Measurements from ENCODE around the gene CGRRF1. TPM values are rescaled to one million over a fixed set of nuclear protein-coding genes. Genes with fewer than 3 reads are reported as not detected.
A peak's percentile ranks its signal among the peaks of the same experiment; 100 is the strongest.

CGRRF1 gene
- total RNA-seq, 2 experiments from 2014 or later: 34.5 to 42.8 TPM

DNA sequence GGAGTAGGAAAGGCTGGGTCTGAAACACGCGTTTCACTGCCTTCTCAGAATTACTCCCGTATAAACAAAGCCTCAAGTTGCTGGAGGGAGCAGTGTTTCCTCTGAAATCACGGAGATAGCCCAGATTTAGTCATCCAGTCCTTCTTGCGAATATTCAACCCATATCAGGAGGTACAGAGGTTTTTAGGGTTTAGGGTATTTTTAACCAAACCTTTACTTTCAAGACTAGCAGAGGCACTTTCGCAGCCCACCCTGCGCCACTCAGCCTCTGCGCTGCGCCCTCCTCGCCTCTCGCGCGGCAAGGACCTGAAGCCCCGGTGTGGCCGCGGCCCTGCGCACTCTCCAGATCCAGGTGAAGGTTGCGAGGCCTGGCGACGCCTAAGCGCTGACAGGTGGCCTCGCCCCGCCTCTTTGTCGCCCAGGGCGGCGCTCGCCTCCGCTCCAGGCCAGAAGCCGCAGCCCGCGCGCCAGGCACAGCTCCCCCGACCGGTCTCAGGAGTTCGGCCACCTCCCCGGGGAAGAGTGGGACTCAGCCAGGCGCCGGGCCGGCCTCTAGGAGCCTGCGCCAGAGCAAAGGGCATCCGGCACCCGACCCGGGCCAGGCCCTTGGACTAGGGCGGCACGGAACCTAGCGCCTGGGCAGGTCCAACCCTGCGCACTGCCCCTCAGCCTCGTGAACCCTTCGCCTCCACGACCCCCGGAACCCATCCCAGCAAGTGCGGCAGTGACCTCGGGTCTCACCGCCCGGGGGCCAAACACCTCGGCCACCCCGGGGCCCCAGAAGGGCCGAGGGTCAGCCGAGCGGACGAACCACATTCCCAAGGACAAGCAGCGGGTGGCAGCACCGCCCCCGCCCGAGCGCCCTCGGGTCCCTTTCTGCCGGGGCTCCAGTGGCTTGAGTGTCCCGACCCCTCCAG lies 55.4 kb downstream of the CGRRF1 start:
- Histone ChIP-seq H3K27me3 (ENCODE audit: control insufficient read depth in 1 of 2, insufficient read depth in 2 of 2, low read length in 2 of 2) (peaks cover 6 to 10% of the 10 kb centered on the region in 2 experiments), H3K9me3 (ENCODE audit: control insufficient read depth in 1 of 2, insufficient read depth in 1 of 2, low read length in 2 of 2) (no peaks in the 10 kb centered on the region), H3K36me3 (ENCODE audit: insufficient read depth, low read length) (no peaks in the 10 kb centered on the region), H3K27ac (ENCODE audit: low read depth in 1 of 2, low read length in 2 of 2) (peak overlapping the region; percentile 62 to 74), H3K4me3 (ENCODE audit: low read length) (peak overlapping the region; percentile 80), H3K4me1 (ENCODE audit: insufficient read depth, low read length) (peaks cover 29% of the 10 kb centered on the region)
- Mint-ChIP-seq H3K27ac (peak overlapping the region; percentile 91), H3K36me3 (ENCODE audit: low read depth) (peaks cover 3% of the 10 kb centered on the region), H3K9me3 (no peaks in the 10 kb centered on the region), H3K4me1 (ENCODE audit: low read depth) (peaks cover 15% of the 10 kb centered on the region), H3K27me3 (peaks cover 22% of the 10 kb centered on the region), H3K4me3 (peak overlapping the region; percentile 95)
- ChIA-PET POLR2A (interaction anchor here (0.7 to 4.0 kb wide), 14 partner anchors 10 to 1413 kb away, joined by 3 to 42 read pairs (median 7); partner anchors contain the start of genes CGRRF1, GCH1, GMFB and MAPK1IP1L), CTCF (interaction anchor here (1.0 to 8.9 kb wide), 7 partner anchors 26 to 209 kb away, joined by 3 to 104 read pairs (median 5); partner anchors contain the start of gene CGRRF1)
- intact Hi-C loops (cut with DNase I, micrococcal nuclease): loop anchor here (1.0 to 10.0 kb wide), 12 partner anchors 53 to 600 kb away; partner anchors contain the start of genes GCH1 (in 2 of the 2), CDKN3 (in 1 of the 2) and GMFB (in 1 of the 2)
- DNase-seq: peak; percentile 30 to 85 (median 49)
- TF ChIP-seq CTCF (IDR thresholded peaks at IDR 0.05): no peak
- ATAC-seq (ENCODE audit: poor library complexity): peak; percentile 43

GRCh38 chr14:54565785-54566409 lies 56.2 kb downstream of the CGRRF1 start:
- H3K4me3 ChIP-seq (ENCODE audit: low read length): peak overlapping the region; percentile 80
- POLR2A ChIA-PET: interaction anchor here (0.6 to 4.0 kb wide), 15 partner anchors 9 to 1413 kb away, joined by 3 to 42 read pairs (median 4); partner anchors contain the start of genes CGRRF1, GCH1 and GMFB
- H3K4me1 Mint-ChIP-seq (ENCODE audit: low read depth): peaks cover 15% of the 10 kb centered on the region

More at GRCh38 chr14:54565785-54566409, 56.2 kb downstream of the CGRRF1 start:
- Mint-ChIP-seq H3K4me3 (peak overlapping the region; percentile 95), H3K9me3 (no peaks in the 10 kb centered on the region), H3K36me3 (ENCODE audit: low read depth) (peaks cover 3% of the 10 kb centered on the region), H3K27me3 (peaks cover 24% of the 10 kb centered on the region), H3K27ac (peak overlapping the region; percentile 91)
- intact Hi-C loops (cut with DNase I, micrococcal nuclease): loop anchor here (1.0 to 10.0 kb wide), 9 partner anchors 61 to 599 kb away; partner anchors contain the start of genes GCH1 (in 2 of the 2), CDKN3 (in 1 of the 2) and GMFB (in 1 of the 2)
- DNase-seq (peak; percentile 65 to 91 (median 74)), ATAC-seq (ENCODE audit: poor library complexity) (peak; percentile 70)
- CTCF ChIA-PET: interaction anchor here (1.0 to 8.9 kb wide), 3 partner anchors 56 to 208 kb away, joined by 3 to 104 read pairs (median 6); partner anchors contain the start of gene CGRRF1
- H3K9me3 ChIP-seq (ENCODE audit: control insufficient read depth in 1 of 2, insufficient read depth in 1 of 2, low read length in 2 of 2): no peaks in the 10 kb centered on the region
- peaks cover 29% of the 10 kb centered on the region for H3K4me1 ChIP-seq (ENCODE audit: insufficient read depth, low read length)
- no peaks in the 10 kb centered on the region for H3K36me3 ChIP-seq (ENCODE audit: insufficient read depth, low read length)
- H3K27me3 ChIP-seq (ENCODE audit: control insufficient read depth in 1 of 2, insufficient read depth in 2 of 2, low read length in 2 of 2): peaks cover 6 to 12% of the 10 kb centered on the region in 2 experiments
- TF ChIP-seq CTCF (IDR thresholded peaks at IDR 0.05): no peak
- H3K27ac ChIP-seq (ENCODE audit: low read depth in 1 of 2, low read length in 2 of 2): peak overlapping the region; percentile 62 to 74

All from CD4-positive, alpha-beta T cell (primary cell).